Measurements from ENCODE around the gene PCSK2. TPM values are rescaled to one million over a fixed set of nuclear protein-coding genes. Genes with fewer than 3 reads are reported as not detected.

PCSK2 gene
- total and polyA plus RNA-seq, 2 donors (not counting 3 experiments of a cell fraction or from before 2014, with no cell fraction given), result not detected

GRCh38 chr20:17502105-17502504 lies 275.3 kb downstream of the PCSK2 start:
- no TSS peak for BruUV-seq (replicated peaks)
- Histone ChIP-seq H4K20me1 (replicated peaks; ENCODE audit: control insufficient read depth, extremely low read depth, insufficient read depth, low read length) (no peaks in the 10 kb centered on the region), H3K4me2 (ENCODE audit: insufficient read depth, low read length) (no peak overlapping the region), H3K9me3 (replicated peaks; ENCODE audit: control insufficient read depth, insufficient read depth, low read length) (no peaks in the 10 kb centered on the region), H3K27ac (ENCODE audit: insufficient read depth, low read depth, low read length) (no peak overlapping the region), H2AFZ (ENCODE audit: low read depth, low read length) (no peak overlapping the region), H3K4me1 (ENCODE audit: control insufficient read depth, extremely low read depth, insufficient read depth, low read length) (peaks cover 13% of the 10 kb centered on the region), H3K79me2 (ENCODE audit: control insufficient read depth, insufficient read depth, low read length) (no peaks in the 10 kb centered on the region), H3K27me3 (ENCODE audit: control insufficient read depth in 2 of 2, insufficient read depth in 2 of 2, low read length in 2 of 2) (no peaks in the 10 kb centered on the region), H3K9ac (replicated peaks; ENCODE audit: extremely low read depth, insufficient read depth, low read length) (no peak overlapping the region), H3K4me3 (replicated peaks in 1 of 3; ENCODE audit: insufficient read depth in 1 of 3, low read depth in 1 of 3, low read length in 3 of 3) (no peak overlapping the region), H3K36me3 (ENCODE audit: control insufficient read depth in 2 of 2, extremely low read depth in 1 of 2, insufficient read depth in 2 of 2, low read length in 2 of 2) (no peaks in the 10 kb centered on the region), H3K9me1 (replicated peaks; ENCODE audit: control insufficient read depth, extremely low read depth, insufficient read depth, low read length) (no peaks in the 10 kb centered on the region)
- no peak for FAIRE-seq
- ChIA-PET POLR2A (no interaction called here), CTCF (interaction anchor here (0.8 kb wide), 1 partner anchor 394 kb away, joined by 3 read pairs; no protein-coding TSS in a partner anchor)
- intact Hi-C loops (cut with micrococcal nuclease) (loop anchor here (5.0 kb wide), 1 partner anchor 775 kb away; no protein-coding TSS in a partner anchor), dilution Hi-C loops (cut with MboI; ENCODE audit: extremely low pct_ligation_motif_present, low sequenced_read_pairs) (no loop called here)
- TF ChIP-seq FOS (IDR thresholded peaks at IDR 0.05; ENCODE audit: borderline replicate concordance, insufficient read depth, low read length) (no peak), CTCF (IDR thresholded peaks at IDR 0.05; ENCODE audit: extremely low read depth in 1 of 2, insufficient read depth in 1 of 2, low read depth in 1 of 2, low read length in 2 of 2) (no peak), GATA2 (IDR thresholded peaks at IDR 0.05; ENCODE audit: insufficient read depth, insufficient read length, low read depth, low read length) (no peak), MYC (IDR thresholded peaks at IDR 0.05; ENCODE audit: low read depth, low read length) (no peak), MAX (IDR thresholded peaks at IDR 0.05; ENCODE audit: insufficient read depth, insufficient read length) (no peak)
- DNase-seq (ENCODE audit: low read depth, low spot score), result no peak

Measured in endothelial cell of umbilical vein (primary cell).